NCI-H1436 (cell line): Measurements from ENCODE around the gene PPP4R3B.
"Not testable (repeated sequence)": the region's sequence is repeated elsewhere in the genome, so short reads cannot be mapped to it uniquely, and the experiment has no call there.

Experiments used
- DNase-seq: peaks from one replicate; lab custom pipeline; 2025; lab: John Stamatoyannopoulos, UW

Gene PPP4R3B

GRCh38 chr2:55617175-55618024 lies at the start of gene PPP4R3B:
PPP4R3B (minus strand) TSS chr2:55617622; CDS start chr2:55617285, 337 bp downstream.
- DNase-seq, result peak; percentile 99

- no peak for DNase-seq
Measured at GRCh38 chr2:55653255-55653654, 35.8 kb upstream of the PPP4R3B start.

GRCh38 chr2:55649211-55649610 lies 31.8 kb upstream of the PPP4R3B start:
- no peak for DNase-seq

- DNase-seq, result no peak
Measured at GRCh38 chr2:55636831-55637230, 19.4 kb upstream of the PPP4R3B start.

- DNase-seq, result no peak
Measured at GRCh38 chr2:55628931-55629330, 11.5 kb upstream of the PPP4R3B start.

GRCh38 chr2:55627915-55628314 lies 10.5 kb upstream of the PPP4R3B start:
- DNase-seq, result no peak

GRCh38 chr2:55621802-55622201 lies 4.4 kb upstream of the PPP4R3B start:
- no peak for DNase-seq

- DNase-seq, result no peak
Measured at GRCh38 chr2:55620123-55620779, 2.8 kb upstream of the PPP4R3B start.

GRCh38 chr2:55618275-55619055 lies 1.0 kb upstream of the PPP4R3B start:
- DNase-seq, result peak; percentile 37

GRCh38 chr2:55618025-55618274 lies 528 bp upstream of the PPP4R3B start:
- DNase-seq, result no peak

GRCh38 chr2:55616551-55617174 lies 759 bp downstream of the PPP4R3B start:
- peak; percentile 29 for DNase-seq

- DNase-seq, result no peak
Measured at GRCh38 chr2:55611997-55612396, 5.4 kb downstream of the PPP4R3B start.

GRCh38 chr2:55610954-55611743 lies 6.3 kb downstream of the PPP4R3B start:
- DNase-seq, result no peak

GRCh38 chr2:55609938-55610578 lies 7.4 kb downstream of the PPP4R3B start:
- no peak for DNase-seq

GRCh38 chr2:55609193-55609794 lies 8.1 kb downstream of the PPP4R3B start:
- no peak for DNase-seq

GRCh38 chr2:55607717-55608116 lies 9.7 kb downstream of the PPP4R3B start:
- DNase-seq, result no peak

GRCh38 chr2:55604027-55604565 lies 13.3 kb downstream of the PPP4R3B start:
- no peak for DNase-seq

- no peak for DNase-seq
Measured at GRCh38 chr2:55601849-55602248, 15.6 kb downstream of the PPP4R3B start.

GRCh38 chr2:55598056-55598795 lies 19.2 kb downstream of the PPP4R3B start:
- no peak for DNase-seq

- not testable (repeated sequence) for DNase-seq
Measured at GRCh38 chr2:55596795-55597194, 20.6 kb downstream of the PPP4R3B start.
